HT1080 (cell line): ENCODE measurements around the gene UBL7. TPM values are rescaled to one million over a fixed set of nuclear protein-coding genes. Genes with fewer than 3 reads are reported as not detected.

Experiments
- DNase-seq: peaks from one replicate; pipeline ENCODE4 v3.0.0-alpha.2; 2015; ENCODE audit warnings: low read depth
- total RNA-seq: library from RNA; depleted of rRNA; stranded (reverse); fragments of >200 nt; shearing (Covaris generic); gene quantifications from 2 replicates; pipeline ENCODE4 v1.2.3, GENCODE V29; 2014

UBL7 gene
- total RNA-seq, 1 experiment from 2014 or later: 187 TPM

GRCh38 chr15:74409225-74409624 lies 51.7 kb downstream of the UBL7 start:
- DNase-seq: no peak

GRCh38 chr15:74408815-74409214 lies 52.1 kb downstream of the UBL7 start:
- no peak for DNase-seq

GRCh38 chr15:74408385-74408784 lies 52.6 kb downstream of the UBL7 start:
- no peak for DNase-seq

GRCh38 chr15:74406992-74407705 lies 53.8 kb downstream of the UBL7 start:
- peak; percentile 97 for DNase-seq

DNA sequence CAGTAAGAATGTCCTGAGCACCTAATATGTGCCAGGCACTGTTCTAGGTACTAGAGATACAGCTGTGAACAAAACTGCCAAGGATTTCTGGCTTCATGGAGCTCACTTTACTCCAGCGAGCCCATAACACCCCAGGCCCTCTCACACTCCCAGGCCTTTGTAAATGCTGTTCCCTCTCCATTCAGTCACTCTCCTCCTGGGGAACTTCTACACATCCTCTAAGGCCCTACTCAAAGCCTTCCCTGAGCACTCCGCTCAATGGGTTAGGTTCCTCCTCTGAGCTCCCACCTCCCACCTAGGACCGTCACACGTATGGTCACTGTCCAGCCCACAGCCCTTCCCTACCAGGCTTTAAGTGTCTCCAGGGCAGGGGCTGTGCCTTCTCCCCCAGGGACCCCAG lies 54.4 kb downstream of the UBL7 start:
- DNase-seq: no peak

DNA sequence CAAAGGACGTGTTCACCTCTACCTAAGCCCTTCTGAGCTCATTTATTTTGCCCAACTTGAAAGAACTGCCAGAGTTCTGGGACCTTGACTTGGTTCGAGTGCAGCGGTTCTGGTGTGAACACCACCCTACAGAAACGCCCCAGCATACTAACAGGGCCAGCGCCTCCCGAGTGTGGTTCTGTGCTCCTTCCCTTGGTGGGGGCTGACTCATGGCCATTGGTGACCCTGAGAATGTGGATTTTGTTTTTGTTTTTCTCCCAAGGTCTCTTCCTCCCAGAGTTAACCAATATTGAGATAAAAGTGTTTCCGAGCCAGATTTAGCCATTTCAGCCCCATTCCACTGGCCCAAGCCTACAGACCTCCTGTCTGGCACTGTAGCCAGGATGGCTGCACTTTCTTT lies 55.1 kb downstream of the UBL7 start:
- DNase-seq: no peak

- no peak for DNase-seq
These were observed 56.9 kb downstream of the UBL7 start for GRCh38 chr15:74403991-74404563.

DNA sequence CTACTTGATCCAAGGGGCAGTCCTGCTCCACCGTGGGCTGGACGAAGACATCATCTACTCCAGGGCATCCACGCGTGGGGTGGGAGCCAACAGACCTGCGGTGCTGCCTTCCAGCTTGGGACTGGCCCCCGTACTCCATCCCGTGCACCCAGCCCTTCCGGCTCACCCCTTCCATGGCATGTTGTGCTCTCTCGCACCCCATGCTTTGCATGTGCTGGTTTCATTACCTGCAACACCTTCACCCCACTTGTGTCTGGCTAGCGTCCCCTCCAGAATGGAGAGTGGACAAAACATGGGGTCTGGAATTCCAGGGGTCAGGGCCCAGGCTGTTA lies 57.4 kb downstream of the UBL7 start:
- no peak for DNase-seq

DNA sequence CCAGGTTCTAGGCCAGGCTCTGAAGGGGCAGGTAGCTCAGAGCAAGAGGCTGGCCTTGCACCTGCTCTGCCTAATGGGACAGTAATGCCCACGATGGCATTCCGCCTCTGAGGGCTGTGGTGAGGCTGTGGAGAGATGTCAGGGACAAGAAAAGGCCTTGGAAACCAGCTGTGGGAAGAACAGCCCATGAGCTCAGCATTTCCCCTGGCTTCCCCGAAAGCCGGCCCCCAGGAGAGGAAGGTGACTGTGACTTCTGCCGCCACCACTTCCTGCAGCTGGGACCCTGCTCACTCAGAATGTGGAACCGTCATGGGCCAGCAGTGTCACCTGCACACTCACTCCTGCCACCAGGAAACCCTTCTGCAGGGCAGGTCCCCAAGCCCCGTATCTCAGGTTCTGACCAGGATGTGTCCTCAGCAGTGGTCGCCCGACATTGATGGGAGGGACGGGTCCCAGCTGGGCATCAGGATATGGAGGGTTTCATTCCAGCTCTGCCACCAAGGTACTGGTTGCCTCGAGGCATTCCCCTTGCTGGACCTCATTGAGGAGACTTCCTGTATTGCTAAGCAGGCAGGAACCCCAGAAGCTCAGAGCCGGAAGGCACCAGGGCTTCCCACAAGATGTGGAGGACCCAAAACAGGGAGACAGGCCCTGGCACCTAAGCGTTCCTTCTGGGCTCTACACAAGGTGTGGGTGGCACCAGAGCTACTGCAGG lies 57.9 kb downstream of the UBL7 start:
- DNase-seq: no peak

DNA sequence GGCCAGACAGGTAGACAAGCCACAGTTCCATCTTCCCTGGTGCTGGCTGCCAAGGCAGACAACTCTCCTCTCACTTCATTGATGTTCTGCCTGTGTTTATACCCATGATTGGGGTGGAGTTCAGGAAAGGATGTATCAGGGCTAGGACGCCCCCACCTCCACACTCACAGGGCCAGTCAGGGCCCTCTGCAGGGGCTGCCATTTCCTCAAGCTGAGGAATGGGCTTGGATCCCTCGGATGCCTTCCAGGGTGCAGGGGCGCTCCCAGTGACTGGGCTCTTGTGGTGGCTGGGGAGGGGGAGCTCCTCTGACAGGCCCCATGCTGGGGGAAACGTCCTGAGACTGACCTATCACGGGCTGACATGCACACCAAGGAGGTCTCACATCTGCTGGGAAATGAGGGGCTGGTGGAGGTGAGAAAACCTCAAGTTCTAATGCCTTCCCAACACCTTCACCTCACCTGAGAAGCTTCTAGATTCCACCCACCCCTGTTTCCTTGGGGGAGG lies 58.6 kb downstream of the UBL7 start:
- no peak for DNase-seq

DNA sequence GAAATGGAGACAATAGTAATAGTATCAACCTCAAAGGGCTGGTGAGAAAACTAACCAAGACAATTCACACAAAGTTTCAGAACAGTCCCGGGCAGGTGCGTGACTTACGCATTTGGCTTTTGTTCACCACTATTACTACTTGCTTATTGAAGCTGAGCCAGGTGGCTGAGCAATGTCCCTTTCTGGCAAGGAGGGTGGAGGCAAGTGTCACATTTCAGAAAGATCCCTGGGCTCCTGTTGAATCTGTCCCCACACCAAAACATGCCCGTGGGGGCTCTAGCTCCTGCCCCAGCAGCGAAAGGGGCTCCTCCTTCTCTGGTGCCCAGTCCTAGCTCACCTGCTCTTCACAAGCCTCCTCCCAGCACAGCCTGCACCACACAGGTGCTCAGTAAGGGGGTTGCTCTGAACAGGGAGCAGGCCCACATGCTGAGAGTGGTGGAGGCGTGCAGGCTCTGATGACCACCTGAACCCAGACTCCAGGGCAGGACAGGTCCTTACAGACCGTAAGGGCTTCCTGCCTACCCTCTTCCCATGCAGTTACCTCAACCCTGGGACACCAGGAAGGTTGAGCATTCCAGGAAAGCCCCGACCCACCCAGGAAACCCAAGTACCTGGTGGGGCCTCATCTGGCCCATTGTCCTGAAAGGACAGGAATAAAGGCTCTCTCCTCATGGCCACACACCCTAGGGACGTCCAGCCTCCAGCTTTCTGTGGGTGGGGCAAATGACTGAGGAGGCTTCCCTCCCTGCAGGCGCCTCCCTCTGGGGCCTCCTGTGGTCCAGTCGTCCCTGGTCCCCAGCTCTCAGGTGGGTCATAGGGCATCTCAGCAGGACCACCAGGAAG lies 59.8 kb downstream of the UBL7 start:
- peak; percentile 59 for DNase-seq

- peak; percentile 71 for DNase-seq
These were observed 60.6 kb downstream of the UBL7 start for GRCh38 chr15:74400313-74400860.

DNA sequence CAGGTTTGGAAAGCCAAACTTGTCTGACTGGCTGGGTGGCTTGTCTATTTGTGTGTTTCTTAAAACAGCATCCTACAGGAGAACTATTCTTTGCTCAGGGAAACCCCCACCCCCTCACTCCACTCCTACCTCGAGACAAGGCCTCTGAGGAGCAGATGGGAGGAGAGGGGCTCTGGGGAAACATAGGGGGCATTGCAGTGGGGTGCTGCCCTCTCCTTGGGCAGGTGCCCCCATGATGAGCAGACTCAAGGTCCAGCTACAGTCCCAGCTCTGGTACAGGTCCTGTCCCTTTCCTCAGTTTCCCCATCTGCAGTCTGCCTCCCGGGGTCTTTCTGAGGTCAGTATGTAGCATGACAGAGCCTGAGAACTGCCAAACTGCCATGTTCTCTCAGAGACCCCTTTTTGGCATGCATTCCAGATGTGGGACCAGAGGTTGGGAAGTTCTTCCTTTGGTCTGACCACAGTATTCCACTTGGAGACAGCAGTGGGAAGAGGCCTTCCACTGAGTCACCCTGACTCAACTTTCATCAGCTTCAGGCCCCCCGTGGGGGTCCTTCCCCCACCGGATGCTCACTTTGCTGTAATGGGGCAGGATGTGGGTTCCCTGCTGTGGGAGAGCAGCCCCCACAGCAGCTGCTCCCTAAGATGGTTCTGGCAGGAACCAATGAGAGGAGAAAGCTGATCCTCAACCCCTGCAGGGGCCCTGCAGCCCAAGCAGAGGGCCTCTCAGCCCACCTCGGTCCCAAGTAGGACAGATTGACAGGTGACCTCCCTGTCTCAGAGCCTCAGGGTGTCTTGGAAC lies 61.2 kb downstream of the UBL7 start:
- DNase-seq: peak; percentile 99

- no peak for DNase-seq
These were observed 61.9 kb downstream of the UBL7 start for GRCh38 chr15:74399100-74399499.

DNA sequence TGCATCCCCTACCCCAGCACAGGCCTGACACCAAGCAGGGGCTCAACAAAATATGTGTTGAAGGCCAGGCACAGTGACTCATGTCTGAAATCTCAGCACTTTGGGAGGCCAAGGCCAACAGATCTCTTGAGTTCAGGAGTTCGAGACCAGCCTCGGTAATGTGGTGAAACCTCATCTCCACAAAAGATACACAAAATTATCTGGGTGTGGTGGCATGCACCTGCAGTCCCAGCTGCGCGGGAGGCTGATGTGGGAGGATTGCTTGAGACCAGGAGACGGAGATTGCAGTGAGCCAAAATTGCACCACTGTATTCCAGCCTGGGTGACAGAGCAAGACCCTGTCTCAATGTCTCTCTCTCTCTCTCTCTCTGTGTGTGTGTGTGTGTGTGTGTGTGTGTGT lies 62.8 kb downstream of the UBL7 start:
- DNase-seq: no peak

DNA sequence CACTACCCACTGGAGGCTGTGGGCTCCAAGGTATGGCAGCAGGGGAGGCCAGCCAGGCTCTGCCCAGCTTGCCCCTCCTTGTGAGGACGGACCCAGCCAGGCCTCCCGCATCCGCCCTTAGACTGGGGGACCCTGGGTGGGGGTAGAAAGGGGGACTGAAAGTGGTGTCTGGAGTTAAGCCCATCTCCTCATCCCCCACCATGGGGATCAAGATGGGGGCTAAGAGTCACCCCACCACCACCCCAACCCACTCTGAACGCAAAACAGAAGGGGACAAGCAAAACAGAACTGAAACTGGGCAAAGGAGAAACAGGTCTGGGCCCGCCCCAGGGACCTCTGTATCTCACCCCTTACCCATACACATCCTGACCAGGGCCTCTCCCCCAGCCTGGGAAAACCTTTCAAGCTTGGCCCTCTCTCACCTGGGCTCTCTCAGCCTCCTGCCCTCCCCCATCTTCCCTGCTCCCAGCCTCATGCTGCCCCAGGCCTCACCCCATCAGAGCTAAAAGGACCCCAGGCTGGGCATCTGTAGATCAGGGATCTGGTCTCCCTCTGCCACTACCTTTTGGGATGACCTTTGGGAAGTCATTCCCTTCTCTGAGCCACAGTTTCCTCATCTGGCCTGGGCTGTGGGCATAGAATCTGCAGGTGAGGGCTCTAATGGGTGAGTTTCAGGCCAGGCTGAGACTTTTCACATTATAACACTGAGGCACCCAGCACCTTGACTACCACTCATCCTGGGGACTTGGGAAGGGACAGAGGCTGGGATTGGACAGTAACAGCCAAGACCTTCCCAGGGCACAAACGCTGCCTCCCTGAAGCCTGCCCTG lies 63.5 kb downstream of the UBL7 start:
- DNase-seq: peak; percentile 62

- DNase-seq: peak; percentile 98
These were observed 64.3 kb downstream of the UBL7 start for GRCh38 chr15:74396445-74397238.

DNA sequence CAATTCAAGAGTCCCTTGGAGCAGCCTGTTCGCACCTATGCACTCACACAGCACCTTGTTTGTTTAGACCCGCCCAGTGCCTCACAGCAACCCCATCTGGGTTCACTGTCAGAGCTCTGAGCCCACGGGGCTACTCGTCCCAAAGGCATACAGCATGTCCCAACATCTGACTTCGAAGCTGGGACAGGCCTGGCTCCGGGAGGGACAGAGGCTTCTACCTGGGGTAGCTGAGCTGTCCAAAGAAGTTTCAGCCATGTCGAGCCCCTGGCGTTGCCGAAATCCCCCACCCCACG lies 64.9 kb downstream of the UBL7 start:
- DNase-seq: no peak
